ENCODE data around the gene LARGE1.

DNA sequence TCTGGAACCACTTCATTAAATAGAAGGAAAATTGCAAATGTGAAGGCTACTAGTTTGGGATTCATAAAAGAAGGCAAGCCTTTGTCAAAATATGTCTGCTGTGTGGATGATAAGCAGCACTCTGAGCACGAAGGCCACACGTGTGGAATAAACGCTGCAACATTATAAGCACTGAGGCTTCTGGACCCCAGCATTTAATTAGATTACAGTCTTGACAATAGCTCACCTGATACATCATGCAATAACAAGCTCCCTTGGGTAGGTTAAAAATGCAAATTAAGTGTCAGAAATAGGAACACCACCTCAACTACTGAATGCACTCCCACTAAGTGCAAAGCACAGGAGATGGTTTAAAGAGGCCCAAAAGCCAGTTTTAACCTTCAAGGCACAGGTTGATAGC lies 179.3 kb downstream of the LARGE1 start:
- no peak for TF ChIP-seq NFIC (IDR thresholded peaks at IDR 0.05)
- no peak for TF ChIP-seq FOXM1 (IDR thresholded peaks at IDR 0.05; ENCODE audit: borderline replicate concordance, low read depth)
- TF ChIP-seq RAD21 (IDR thresholded peaks at IDR 0.05; ENCODE audit: low read depth) = no peak
- no peak for TF ChIP-seq EP300 (IDR thresholded peaks at IDR 0.05; ENCODE audit: borderline replicate concordance)
- TF ChIP-seq, protein P1, sequence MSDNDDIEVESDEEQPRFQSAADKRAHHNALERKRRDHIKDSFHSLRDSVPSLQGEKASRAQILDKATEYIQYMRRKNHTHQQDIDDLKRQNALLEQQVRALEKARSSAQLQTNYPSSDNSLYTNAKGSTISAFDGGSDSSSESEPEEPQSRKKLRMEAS (IDR thresholded peaks at IDR 0.05) = no peak
- no peak for TF ChIP-seq CREB1 (IDR thresholded peaks at IDR 0.05; ENCODE audit: low read depth)
- TF ChIP-seq USF1 (IDR thresholded peaks at IDR 0.05) = no peak
- no peak for TF ChIP-seq REST (IDR thresholded peaks at IDR 0.05; ENCODE audit: low read depth)
- no peak for TF ChIP-seq TCF12 (IDR thresholded peaks at IDR 0.05; ENCODE audit: low read depth)
- TF ChIP-seq TEAD4 (IDR thresholded peaks at IDR 0.05) = no peak
- TF ChIP-seq YY1 (IDR thresholded peaks at IDR 0.05; ENCODE audit: low read depth) = no peak
- TF ChIP-seq CEBPB (IDR thresholded peaks at IDR 0.05) = no peak
